Endodermal cell (in vitro differentiated cells): ENCODE results near the gene RPL7A. TPM values are rescaled to one million over a fixed set of nuclear protein-coding genes. Genes with fewer than 3 reads are reported as not detected.

Experiments used
- DNase-seq: peaks from one replicate; pipeline ENCODE4 v3.0.0-alpha.2; 2017
- H3K27ac ChIP-seq: 2 replicates; pipeline ENCODE4 v1.5.1; 2013; ENCODE audit warnings: mild to moderate bottlenecking, low read depth, low read length, moderate library complexity
- H3K27me3 ChIP-seq: 2 replicates; pipeline ENCODE4 v1.6.1; 2013; ENCODE audit warnings: mild to moderate bottlenecking, low read length, moderate library complexity; ENCODE audit not compliant: insufficient read depth, control insufficient read depth, poor library complexity, severe bottlenecking
- H3K36me3 ChIP-seq: 2 replicates; pipeline ENCODE4 v1.7.0; 2013; ENCODE audit warnings: mild to moderate bottlenecking, low read length, moderate library complexity; ENCODE audit not compliant: control insufficient read depth, insufficient read depth
- H3K4me1 ChIP-seq: one replicate; pipeline ENCODE4 v1.7.0; 2013; ENCODE audit warnings: low read length; ENCODE audit not compliant: control insufficient read depth, insufficient read depth
- H3K4me3 ChIP-seq: 2 replicates; pipeline ENCODE4 v1.5.1; 2013; ENCODE audit warnings: mild to moderate bottlenecking, low read length, moderate library complexity
- H3K9ac ChIP-seq: 2 replicates; pipeline ENCODE4 v1.6.1; 2013; ENCODE audit warnings: mild to moderate bottlenecking, low read length, moderate library complexity; ENCODE audit not compliant: poor library complexity, severe bottlenecking; ENCODE audit errors: extremely low read depth
- H3K9me3 ChIP-seq: 2 replicates; pipeline ENCODE4 v1.6.1; 2013; ENCODE audit warnings: mild to moderate bottlenecking, low read length, moderate library complexity; ENCODE audit not compliant: control insufficient read depth
- H3K27ac Mint-ChIP-seq: 2 replicates; pipeline ENCODE4 v1.8.0; 2020; ENCODE audit warnings: mixed read lengths
- H3K27me3 Mint-ChIP-seq: 2 replicates; pipeline ENCODE4 v1.8.0; 2021; ENCODE audit warnings: mild to moderate bottlenecking, mixed read lengths; ENCODE audit not compliant: insufficient read depth
- H3K36me3 Mint-ChIP-seq: 2 replicates; pipeline ENCODE4 v1.8.0; 2020; ENCODE audit warnings: low read depth, mixed read lengths
- H3K4me1 Mint-ChIP-seq: 2 replicates; pipeline ENCODE4 v1.8.0; 2020; ENCODE audit warnings: mixed read lengths
- H3K4me3 Mint-ChIP-seq: 2 replicates; pipeline ENCODE4 v1.8.0; 2020; ENCODE audit warnings: mild to moderate bottlenecking, moderate library complexity, mixed read lengths
- H3K9me3 Mint-ChIP-seq: 2 replicates; pipeline ENCODE4 v1.8.0; 2020; ENCODE audit warnings: mild to moderate bottlenecking, mixed read lengths
- CTCF ChIP-seq: fragments of 200-600 bp; sonication (generic); conservative IDR thresholded peaks from 2 replicates; pipeline ENCODE4 v1.5.0; 2021; ENCODE audit warnings: antibody characterized with exemption, mild to moderate bottlenecking
- WGBS, 2 experiments: methylation state at CpG; one replicate each; pipeline versions ENCODE4 v1.1.5 to v1.1.7; 2013; ENCODE audit warnings: missing lambda C conversion rate in 2 of 2, mixed read lengths in 1 of 2; ENCODE audit not compliant: insufficient coverage in 1 of 2, insufficient read length in 1 of 2; 5-methylcytosine and 5-hydroxymethylcytosine counted together
- total RNA-seq, 2 donors: library from RNA; stranded (reverse); fragmentation: NEBNext Ultra II Directional in 1 of 2; extraction: Animal tissue kit (Norgen Biotek cat#: 25700) in 1 of 2; gene quantifications; 2 replicates in 1 of 2; 3 replicates in 1 of 2; pipeline ENCODE4 v1.2.1, GENCODE V29; 2021

RPL7A gene
- total RNA-seq, 2 donors from 2014 or later = 2,418 to 2,634 TPM

GRCh38 chr9:133352635-133353340, 4.8 kb downstream of the RPL7A start:
- peak overlapping the region; percentile 48 for H3K27ac Mint-ChIP-seq
- H3K9me3 Mint-ChIP-seq = no peaks in the 10 kb centered on the region
- no peak overlapping the region for H3K4me3 ChIP-seq
- no peak overlapping the region for H3K9ac ChIP-seq
- 94 to 95% methylated on average over 6 to 8 of the region's 8 CpGs for WGBS, 2 experiments
- H3K27ac ChIP-seq = no peak overlapping the region
- no peak overlapping the region for H3K4me3 Mint-ChIP-seq
- no peak for TF ChIP-seq CTCF
- H3K4me1 ChIP-seq = no peaks in the 10 kb centered on the region
- no peak for DNase-seq
- no peaks in the 10 kb centered on the region for H3K27me3 ChIP-seq
- H3K27me3 Mint-ChIP-seq = no peaks in the 10 kb centered on the region
- H3K9me3 ChIP-seq = no peaks in the 10 kb centered on the region
- H3K36me3 ChIP-seq = peaks cover 49% of the 10 kb centered on the region
- H3K4me1 Mint-ChIP-seq = peaks cover 19% of the 10 kb centered on the region
- peaks cover 57% of the 10 kb centered on the region for H3K36me3 Mint-ChIP-seq

DNA sequence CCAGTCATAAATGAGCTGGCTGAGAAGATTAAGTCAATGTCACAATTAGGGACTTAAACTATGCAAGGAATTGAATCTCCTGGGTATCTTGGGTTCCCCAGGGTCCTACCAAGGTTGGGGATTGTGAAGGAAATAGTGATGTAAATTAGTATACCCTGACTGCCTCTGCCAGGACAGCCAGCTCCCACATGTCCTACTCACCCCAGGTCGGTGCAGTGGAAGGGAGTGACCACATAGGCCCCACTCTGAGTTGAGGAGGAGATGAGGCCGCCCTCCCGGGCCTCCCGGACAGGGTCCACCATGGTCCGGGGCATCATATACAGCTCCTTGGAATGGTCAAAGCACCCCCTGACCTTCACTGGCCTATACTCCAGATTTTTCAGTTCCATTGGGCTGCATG, 5.5 kb downstream of the RPL7A start:
- no peak overlapping the region for H3K27ac ChIP-seq
- Mint-ChIP-seq H3K27ac (no peak overlapping the region), H3K36me3 (peaks cover 56% of the 10 kb centered on the region), H3K4me1 (peaks cover 19% of the 10 kb centered on the region), H3K4me3 (no peak overlapping the region), H3K27me3 (no peaks in the 10 kb centered on the region), H3K9me3 (no peaks in the 10 kb centered on the region)
- H3K4me1 ChIP-seq = no peaks in the 10 kb centered on the region
- no peak for TF ChIP-seq CTCF
- H3K36me3 ChIP-seq = peaks cover 49% of the 10 kb centered on the region
- H3K27me3 ChIP-seq = no peaks in the 10 kb centered on the region
- no peaks in the 10 kb centered on the region for H3K9me3 ChIP-seq
- no peak overlapping the region for H3K9ac ChIP-seq
- no peak for DNase-seq
- H3K4me3 ChIP-seq = no peak overlapping the region
- WGBS, 2 experiments = 91 to 100% methylated on average over 4 to 5 of the region's 5 CpGs

DNA sequence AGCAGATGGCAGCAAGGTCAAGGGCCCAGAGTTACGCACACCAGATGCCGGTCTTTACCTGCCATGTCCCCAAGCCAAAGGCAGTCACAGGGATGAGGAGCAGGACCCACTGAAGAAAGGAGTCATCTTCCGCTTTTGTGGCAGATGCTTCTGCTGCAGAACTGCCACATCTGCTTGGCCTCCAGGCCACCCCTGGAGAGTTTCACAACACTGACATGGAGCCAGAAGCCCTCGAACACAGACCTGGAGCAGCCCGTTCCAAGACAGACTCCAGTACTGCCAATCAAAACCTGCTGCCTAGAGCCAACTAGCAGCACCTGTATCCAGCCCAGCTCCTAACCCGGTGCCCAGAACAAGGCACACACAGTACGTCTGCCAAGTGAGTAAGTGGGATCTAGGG, 6.7 kb downstream of the RPL7A start:
- no peaks in the 10 kb centered on the region for H3K27me3 ChIP-seq
- Mint-ChIP-seq H3K36me3 (peaks cover 49% of the 10 kb centered on the region), H3K4me3 (peak overlapping the region; percentile 89), H3K9me3 (no peaks in the 10 kb centered on the region), H3K4me1 (peaks cover 8% of the 10 kb centered on the region), H3K27me3 (no peaks in the 10 kb centered on the region), H3K27ac (no peak overlapping the region)
- no peak for DNase-seq
- H3K9ac ChIP-seq = no peak overlapping the region
- H3K9me3 ChIP-seq = no peaks in the 10 kb centered on the region
- no peak for TF ChIP-seq CTCF
- peaks cover 47% of the 10 kb centered on the region for H3K36me3 ChIP-seq
- H3K27ac ChIP-seq = no peak overlapping the region
- H3K4me1 ChIP-seq = no peaks in the 10 kb centered on the region
- H3K4me3 ChIP-seq = no peak overlapping the region
- 95 to 97% methylated on average over 5 to 7 of the region's 7 CpGs for WGBS, 2 experiments
